ENCODE results near the gene PCDH9.

DNA sequence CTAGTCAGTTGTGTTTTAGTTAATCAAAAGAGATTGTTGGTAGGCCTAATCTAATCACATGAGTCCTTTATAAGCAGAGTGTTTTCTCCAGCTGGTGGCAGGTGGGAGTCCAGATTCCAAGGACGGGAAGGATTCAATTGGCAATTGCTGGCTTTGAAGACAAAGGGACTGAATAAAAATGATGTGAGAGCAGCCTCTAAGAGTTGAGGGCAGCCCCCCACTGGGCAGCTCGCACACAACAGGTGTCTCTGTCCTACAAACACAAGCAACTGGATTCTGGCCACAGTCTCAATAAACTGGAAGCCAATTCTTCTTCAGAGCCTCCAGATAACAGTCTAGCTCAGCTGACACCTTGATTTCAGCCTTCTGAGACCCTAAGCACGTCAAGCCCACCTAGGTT lies 915.2 kb downstream of the PCDH9 start:
- no peak for TF ChIP-seq CTCF (IDR thresholded peaks at IDR 0.05; ENCODE audit: insufficient read depth, low read length, poor library complexity, severe bottlenecking)
- TF ChIP-seq EZH2phosphoT487 (conservative IDR thresholded peaks at IDR 0.05; ENCODE audit: low read length), result no peak

Measured in SU-DHL-6 (cell line).